ENCODE measurements around the gene MIOS. TPM values are rescaled to one million over a fixed set of nuclear protein-coding genes. Genes with fewer than 3 reads are reported as not detected.
"Not testable (repeated sequence)": the region's sequence is repeated elsewhere in the genome, so short reads cannot be mapped to it uniquely, and the experiment has no call there.

The MIOS gene
- total RNA-seq, 2 donors from 2014 or later: 23.6 to 32.6 TPM

- DNase-seq (ENCODE audit: low spot score): no peak
Measured at GRCh38 chr7:7553386-7553785, 13.3 kb upstream of the MIOS start.

GRCh38 chr7:7554021-7554432, 12.7 kb upstream of the MIOS start:
- ATAC-seq (ENCODE audit: insufficient number of reproducible peaks, low FRiP score, low read depth) (no peak), DNase-seq (ENCODE audit: low spot score) (no peak)
- Histone ChIP-seq H3K27ac (no peak overlapping the region), H3K4me3 (no peak overlapping the region), H3K9me3 (no peaks in the 10 kb centered on the region), H3K36me3 (no peaks in the 10 kb centered on the region), H3K27me3 (replicated peaks; ENCODE audit: insufficient read depth) (no peaks in the 10 kb centered on the region), H3K4me1 (ENCODE audit: control insufficient read depth in 1 of 2, low read depth in 2 of 2) (peaks cover 0 to 6% of the 10 kb centered on the region in 2 donors)
- no peak for TF ChIP-seq CTCF (IDR thresholded peaks at IDR 0.05)

More at GRCh38 chr7:7553386-7553785, 13.3 kb upstream of the MIOS start:
- Histone ChIP-seq H3K4me1 (ENCODE audit: control insufficient read depth in 1 of 2, low read depth in 2 of 2) (peaks cover 0 to 6% of the 10 kb centered on the region in 2 donors), H3K36me3 (no peaks in the 10 kb centered on the region), H3K9me3 (no peaks in the 10 kb centered on the region), H3K4me3 (no peak overlapping the region), H3K27me3 (replicated peaks; ENCODE audit: insufficient read depth) (no peaks in the 10 kb centered on the region), H3K27ac (no peak overlapping the region)
- TF ChIP-seq CTCF (IDR thresholded peaks at IDR 0.05): no peak
- ATAC-seq (ENCODE audit: insufficient number of reproducible peaks, low FRiP score, low read depth): no peak

- no peak for TF ChIP-seq CTCF (IDR thresholded peaks at IDR 0.05)
- no peak for ATAC-seq (ENCODE audit: insufficient number of reproducible peaks, low FRiP score, low read depth)
- H3K4me1 ChIP-seq (ENCODE audit: control insufficient read depth in 1 of 2, low read depth in 2 of 2): peaks cover 0 to 6% of the 10 kb centered on the region in 2 donors
- no peak for DNase-seq (ENCODE audit: low spot score)
- no peaks in the 10 kb centered on the region for H3K9me3 ChIP-seq
- H3K27ac ChIP-seq: no peak overlapping the region
- H3K4me3 ChIP-seq: no peak overlapping the region
- no peaks in the 10 kb centered on the region for H3K27me3 ChIP-seq (replicated peaks; ENCODE audit: insufficient read depth)
- H3K36me3 ChIP-seq: no peaks in the 10 kb centered on the region
Measured at GRCh38 chr7:7554649-7555575, 11.8 kb upstream of the MIOS start.

GRCh38 chr7:7556852-7557251, 9.8 kb upstream of the MIOS start:
- no peak overlapping the region for H3K4me3 ChIP-seq
- H3K36me3 ChIP-seq: no peaks in the 10 kb centered on the region
- H3K4me1 ChIP-seq (ENCODE audit: control insufficient read depth in 1 of 2, low read depth in 2 of 2): peaks cover 0 to 6% of the 10 kb centered on the region in 2 donors
- no peak overlapping the region for H3K27ac ChIP-seq
- H3K9me3 ChIP-seq: no peaks in the 10 kb centered on the region
- H3K27me3 ChIP-seq (replicated peaks; ENCODE audit: insufficient read depth): no peaks in the 10 kb centered on the region
- TF ChIP-seq CTCF (IDR thresholded peaks at IDR 0.05): no peak
- DNase-seq (ENCODE audit: low spot score) (no peak), ATAC-seq (ENCODE audit: insufficient number of reproducible peaks, low FRiP score, low read depth) (no peak)

- Histone ChIP-seq H3K27me3 (replicated peaks; ENCODE audit: insufficient read depth) (no peaks in the 10 kb centered on the region), H3K36me3 (no peaks in the 10 kb centered on the region), H3K9me3 (no peaks in the 10 kb centered on the region), H3K4me3 (no peak overlapping the region), H3K27ac (no peak overlapping the region), H3K4me1 (ENCODE audit: control insufficient read depth in 1 of 2, low read depth in 2 of 2) (peaks cover 0 to 6% of the 10 kb centered on the region in 2 donors)
- no peak for DNase-seq (ENCODE audit: low spot score)
- no peak for ATAC-seq (ENCODE audit: insufficient number of reproducible peaks, low FRiP score, low read depth)
- TF ChIP-seq CTCF (IDR thresholded peaks at IDR 0.05): no peak
Measured at GRCh38 chr7:7557252-7557651, 9.4 kb upstream of the MIOS start.

GRCh38 chr7:7561591-7561990, 5.1 kb upstream of the MIOS start:
- H3K27me3 ChIP-seq (replicated peaks; ENCODE audit: insufficient read depth); ATAC-seq (ENCODE audit: insufficient number of reproducible peaks, low FRiP score, low read depth); H3K36me3 ChIP-seq; H3K4me3 ChIP-seq; DNase-seq (ENCODE audit: low spot score); H3K27ac ChIP-seq; H3K4me1 ChIP-seq (ENCODE audit: control insufficient read depth in 1 of 2, low read depth in 2 of 2); H3K9me3 ChIP-seq: not testable (repeated sequence)

All from thoracic aorta (tissue), 2 donors.